ENCODE data around the gene IGSF3.

- TF ChIP-seq CTCF (IDR thresholded peaks at IDR 0.05) (no peak), POLR2A (IDR thresholded peaks at IDR 0.05) (no peak)
These were observed 6.5 kb upstream of the IGSF3 start for GRCh38 chr1:116674011-116674531.

Measured in testis (tissue), 2 donors.